ENCODE data around the gene ASIC3.
"Not testable (repeated sequence)": the region's sequence is repeated elsewhere in the genome, so short reads cannot be mapped to it uniquely, and the experiment has no call there.

- TF ChIP-seq CTCF (IDR thresholded peaks at IDR 0.05; ENCODE audit: control extremely low read depth in 1 of 3, insufficient read depth in 1 of 3, low read depth in 1 of 3, low read length in 3 of 3); POU5F1 (IDR thresholded peaks at IDR 0.05; ENCODE audit: low read depth, low read length); MAX (IDR thresholded peaks at IDR 0.05); ATF2 (IDR thresholded peaks at IDR 0.05; ENCODE audit: low read length); SIN3A (conservative IDR thresholded peaks at IDR 0.05 in 1 of 2, IDR thresholded peaks at IDR 0.05 in 1 of 2; ENCODE audit: low read depth in 1 of 2, low read length in 2 of 2); CREB1 (IDR thresholded peaks at IDR 0.05); HDAC6 (IDR thresholded peaks at IDR 0.05; ENCODE audit: low read depth, low read length); TAF1 (IDR thresholded peaks at IDR 0.05; ENCODE audit: low read depth, low read length); ZNF274 (IDR thresholded peaks at IDR 0.05; ENCODE audit: borderline replicate concordance, extremely low read depth, low read length); BCL11A (IDR thresholded peaks at IDR 0.05; ENCODE audit: low read depth in 2 of 2, low read length in 2 of 2): not testable (repeated sequence)
These were observed 36.7 kb upstream of the ASIC3 start for GRCh38 chr7:151011616-151012015.
